SH-SY5Y (cell line): Measurements from ENCODE around the gene CARD18.

Source experiments
- GATA2 ChIP-seq: IDR thresholded peaks from 2 replicates; pipeline ENCODE4 v1.6.1; 2011; ENCODE audit warnings: mild to moderate bottlenecking, low read depth, low read length
- GATA3 ChIP-seq: IDR thresholded peaks from 2 replicates; pipeline ENCODE4 v1.6.1; 2011; ENCODE audit warnings: low read depth, mild to moderate bottlenecking, low read length, moderate library complexity

CARD18 gene, protein sequence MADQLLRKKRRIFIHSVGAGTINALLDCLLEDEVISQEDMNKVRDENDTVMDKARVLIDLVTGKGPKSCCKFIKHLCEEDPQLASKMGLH

DNA sequence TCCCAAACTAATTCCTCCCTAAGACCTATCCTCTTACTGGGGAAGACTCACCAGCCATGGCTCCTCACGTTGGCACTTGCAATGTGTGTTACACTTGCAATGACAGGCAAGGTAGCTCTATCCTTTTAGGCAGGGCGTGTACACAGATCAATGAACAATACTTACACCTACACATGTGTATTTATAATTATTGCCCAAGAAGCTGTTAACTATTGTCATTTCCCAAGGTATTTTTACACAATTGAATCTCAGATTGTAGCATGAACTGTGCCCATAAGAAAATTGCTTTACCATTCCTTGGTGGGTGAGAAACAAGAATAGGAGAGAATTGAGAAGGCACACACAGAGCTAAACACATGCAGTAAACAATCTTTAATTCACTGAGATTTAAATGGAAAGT is at the start of gene CARD18:
TSS of gene CARD18 (minus strand) at position 101 of the 400 bp plus-strand sequence. CDS start at position 58, 43 bp downstream.
- TF ChIP-seq GATA2 (no peak), GATA3 (no peak)

GRCh38 chr11:105183987-105184386 is 44.4 kb upstream of the CARD18 start:
- TF ChIP-seq GATA3 = no peak
- no peak for TF ChIP-seq GATA2

GRCh38 chr11:105183426-105183825 is 43.9 kb upstream of the CARD18 start:
- TF ChIP-seq GATA3 = no peak
- TF ChIP-seq GATA2 = no peak

DNA sequence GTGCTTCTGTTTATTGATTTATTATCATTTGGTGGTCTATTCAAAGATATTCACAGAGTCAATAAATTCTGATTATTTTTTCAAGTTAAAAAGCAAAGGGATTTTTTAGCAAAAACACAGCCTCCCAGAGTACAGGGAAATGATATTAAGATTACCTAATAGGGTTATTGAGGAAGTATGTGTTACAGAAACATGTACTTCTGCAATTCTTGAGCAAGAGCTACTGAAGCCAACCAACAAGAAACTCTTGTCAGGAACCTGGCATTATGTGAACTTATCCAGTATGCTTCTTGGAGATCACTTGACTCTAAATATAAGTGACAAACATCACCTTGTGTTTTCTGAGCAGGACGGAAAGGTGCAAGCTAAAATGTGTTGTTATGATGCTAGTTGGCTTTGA is 42.0 kb upstream of the CARD18 start:
- TF ChIP-seq GATA2 (no peak), GATA3 (no peak)

- TF ChIP-seq GATA2 (no peak), GATA3 (no peak)
Measured at GRCh38 chr11:105181100-105181499, 41.5 kb upstream of the CARD18 start.

- TF ChIP-seq GATA3 (no peak), GATA2 (no peak)
Measured at GRCh38 chr11:105179542-105180278, 40.1 kb upstream of the CARD18 start.

DNA sequence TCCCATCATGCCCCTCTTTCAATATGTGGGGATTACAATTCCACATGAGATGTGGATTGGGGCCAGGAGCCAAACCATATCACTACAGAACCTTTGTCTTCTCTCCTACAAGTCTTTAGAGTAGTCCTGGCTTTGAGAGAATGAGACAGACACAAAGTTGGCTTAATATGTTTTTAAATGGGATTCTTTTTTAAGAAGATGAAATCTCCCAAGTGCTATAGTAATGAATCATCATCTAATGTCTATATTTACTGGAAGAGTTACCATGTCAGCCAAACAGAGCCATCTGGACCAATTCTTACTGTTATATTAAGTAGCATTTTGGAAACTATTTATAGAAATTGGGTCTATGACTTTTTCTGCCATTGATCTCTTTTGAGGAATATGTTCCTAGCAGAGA is 38.1 kb upstream of the CARD18 start:
- no peak for TF ChIP-seq GATA2
- TF ChIP-seq GATA3 = no peak

DNA sequence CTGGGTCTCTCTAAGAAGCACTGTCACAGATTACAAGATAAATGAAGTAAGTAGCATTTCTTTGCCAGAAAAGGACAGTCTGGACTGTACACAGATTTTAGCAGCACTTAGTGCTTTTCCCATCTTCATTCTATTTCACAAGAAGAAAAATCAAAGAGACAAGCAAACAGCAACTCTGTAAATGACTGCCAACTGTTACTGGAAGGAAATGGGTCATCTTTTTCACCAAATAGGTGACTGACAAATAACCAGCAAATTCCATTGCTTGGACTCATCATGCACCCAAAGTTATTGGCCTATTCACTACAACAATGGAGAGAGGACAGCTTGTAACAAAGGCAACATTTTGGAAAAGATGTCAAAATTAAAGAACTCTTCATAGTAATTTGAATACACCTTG is 28.9 kb upstream of the CARD18 start:
- TF ChIP-seq GATA2 (no peak), GATA3 (no peak)

DNA sequence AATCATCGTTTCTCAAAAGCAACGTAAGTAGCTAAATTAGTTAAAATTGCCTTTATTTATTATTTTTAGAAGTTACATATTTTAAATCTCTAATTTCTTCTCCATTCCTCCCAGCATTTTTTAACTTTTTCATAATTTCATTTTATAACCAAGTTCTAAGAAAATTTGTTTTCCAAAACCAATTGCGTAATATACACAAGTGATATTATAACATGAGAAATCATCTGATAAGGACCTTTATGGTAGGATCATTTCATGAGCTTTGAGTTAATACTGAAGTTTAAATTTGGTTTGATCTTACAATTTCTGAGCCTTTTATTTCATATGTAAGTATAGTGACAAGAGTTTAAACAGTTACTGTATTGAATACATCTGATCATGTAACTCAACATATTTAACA is 27.7 kb upstream of the CARD18 start:
- TF ChIP-seq GATA3 (no peak), GATA2 (no peak)

DNA sequence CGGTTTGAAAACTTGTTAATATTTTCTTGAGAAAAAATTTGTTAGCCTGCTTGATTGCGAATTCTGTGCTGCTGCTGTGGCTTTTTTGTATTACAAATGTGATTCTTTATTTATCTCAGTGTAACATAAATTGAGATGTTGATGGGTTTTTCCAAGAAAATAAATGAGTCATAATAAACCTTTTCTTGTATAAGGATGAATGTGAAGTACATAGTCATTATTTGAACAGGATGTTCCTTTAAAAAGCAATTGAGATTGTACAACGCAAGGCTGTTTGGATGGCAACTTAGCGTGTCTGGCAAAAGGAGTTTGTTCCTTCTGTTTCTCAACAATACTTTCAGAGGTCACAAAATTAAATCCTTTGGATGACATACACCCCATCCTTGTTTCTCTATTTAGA is 24.6 kb upstream of the CARD18 start:
- TF ChIP-seq GATA2 (no peak), GATA3 (no peak)

- TF ChIP-seq GATA3 (no peak), GATA2 (no peak)
Measured at GRCh38 chr11:105162506-105162905, 22.9 kb upstream of the CARD18 start.

- TF ChIP-seq GATA3 (no peak), GATA2 (no peak)
Measured at GRCh38 chr11:105158436-105158835, 18.9 kb upstream of the CARD18 start.

DNA sequence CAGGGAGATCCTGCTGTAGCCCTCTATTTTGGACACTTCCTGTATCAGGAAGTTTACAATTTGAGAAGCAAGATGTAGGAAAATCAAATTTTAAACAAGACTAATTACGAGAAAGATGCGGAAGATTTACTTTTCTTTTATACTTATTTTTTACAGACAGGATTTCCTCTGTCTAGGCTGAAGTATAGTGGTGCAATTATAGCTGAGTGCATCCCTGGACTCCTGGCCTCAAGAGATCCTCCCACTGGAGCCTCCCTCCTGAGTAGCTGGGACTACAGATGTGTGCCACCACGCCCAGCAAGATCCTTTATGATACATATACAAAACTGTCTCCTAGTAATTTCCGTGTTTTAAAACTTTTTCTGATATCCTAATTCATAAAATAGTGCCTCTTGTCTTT is 17.2 kb upstream of the CARD18 start:
- TF ChIP-seq GATA3 = no peak
- TF ChIP-seq GATA2 = no peak

- TF ChIP-seq GATA2 (no peak), GATA3 (no peak)
Measured at GRCh38 chr11:105156231-105156630, 16.7 kb upstream of the CARD18 start.

DNA sequence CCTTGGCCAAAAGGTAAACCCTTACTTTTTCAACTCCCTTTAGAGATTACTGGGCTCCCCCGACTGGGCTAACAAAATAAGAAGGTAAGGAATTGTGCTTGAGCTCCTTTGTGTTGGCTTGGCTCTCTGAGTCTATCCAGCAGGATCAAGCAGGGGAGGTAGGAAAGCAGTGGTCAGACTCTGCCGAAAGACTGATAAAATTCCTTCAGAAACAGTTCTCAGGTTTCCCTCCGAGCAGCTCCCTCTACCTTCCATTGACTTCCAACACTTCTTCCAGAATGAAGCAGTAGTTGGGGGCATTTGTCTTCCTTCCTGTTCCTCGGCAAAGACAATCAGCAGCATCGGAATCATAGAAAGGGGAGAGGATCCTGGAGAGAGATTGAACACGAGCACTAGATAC is 16.1 kb upstream of the CARD18 start:
- TF ChIP-seq GATA3 = no peak
- TF ChIP-seq GATA2 = no peak

GRCh38 chr11:105153392-105153791 is 13.8 kb upstream of the CARD18 start:
- TF ChIP-seq GATA3 = no peak
- TF ChIP-seq GATA2 = no peak

DNA sequence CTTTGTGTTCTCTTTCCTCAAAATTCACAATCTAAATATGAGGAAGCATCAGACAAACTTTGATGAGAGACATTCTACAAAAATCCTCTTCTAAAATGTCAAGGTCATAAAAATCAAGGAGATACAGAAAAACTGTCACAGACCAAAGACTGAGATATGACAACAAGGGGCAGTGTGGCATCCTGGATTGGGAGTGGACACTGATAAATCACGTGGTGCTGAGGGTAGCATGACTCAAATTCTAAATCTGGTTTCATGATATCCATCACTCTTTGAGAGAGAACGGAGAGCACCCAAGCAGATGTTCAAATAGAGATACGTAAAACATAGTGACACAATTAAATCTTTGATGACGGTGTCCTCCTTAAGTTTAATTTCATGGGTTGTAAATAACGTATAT is 13.0 kb upstream of the CARD18 start:
- TF ChIP-seq GATA3 (no peak), GATA2 (no peak)
